ENCODE measurements around the gene DCAF4L1.

GRCh38 chr4:41967392-41967791 is 14.2 kb upstream of the DCAF4L1 start:
- TF ChIP-seq GATA2 (IDR thresholded peaks at IDR 0.05; ENCODE audit: low read depth, low read length): no peak
- no peak for TF ChIP-seq GATA3 (IDR thresholded peaks at IDR 0.05; ENCODE audit: low read depth, low read length)
